Progenitor cell of endocrine pancreas (in vitro differentiated cells): ENCODE data around the gene RABL3. TPM values are rescaled to one million over a fixed set of nuclear protein-coding genes. Genes with fewer than 3 reads are reported as not detected.

Experiments
- DNase-seq: peaks from one replicate; pipeline ENCODE4 v3.0.0; 2021; ENCODE audit warnings: low spot score; ENCODE audit not compliant: unreplicated experiment
- H3K27ac Mint-ChIP-seq: 2 replicates; pipeline ENCODE4 v1.8.0; 2021; ENCODE audit warnings: mild to moderate bottlenecking, moderate library complexity, mixed read lengths
- H3K27me3 Mint-ChIP-seq: 2 replicates; pipeline ENCODE4 v1.8.0; 2021; ENCODE audit warnings: mixed read lengths
- H3K36me3 Mint-ChIP-seq: 2 replicates; pipeline ENCODE4 v1.8.0; 2022; ENCODE audit warnings: mixed read lengths; ENCODE audit not compliant: insufficient read depth
- H3K4me1 Mint-ChIP-seq: 2 replicates; pipeline ENCODE4 v1.8.0; 2021; ENCODE audit warnings: low read depth, mixed read lengths
- H3K4me3 Mint-ChIP-seq: 2 replicates; pipeline ENCODE4 v1.8.0; 2021; ENCODE audit warnings: low read depth, mild to moderate bottlenecking, moderate library complexity, mixed read lengths
- H3K9me3 Mint-ChIP-seq: 2 replicates; pipeline ENCODE4 v1.8.0; 2021; ENCODE audit warnings: low read depth, mixed read lengths
- CTCF ChIP-seq: fragments of 200-600 bp; sonication (generic); IDR thresholded peaks from one replicate; pipeline ENCODE4 v1.5.0; 2021; ENCODE audit warnings: antibody characterized with exemption, mild to moderate bottlenecking; ENCODE audit not compliant: unreplicated experiment
- total RNA-seq: library from RNA; stranded (reverse); gene quantifications from 2 replicates; pipeline ENCODE4 v1.2.1, GENCODE V29; 2021

RABL3 gene
- total RNA-seq, 1 donor from 2014 or later = 24.9 TPM

- no peak overlapping the region for H3K27ac Mint-ChIP-seq
- H3K4me3 Mint-ChIP-seq = no peak overlapping the region
- no peak for DNase-seq
- no peaks in the 10 kb centered on the region for H3K4me1 Mint-ChIP-seq
- no peaks in the 10 kb centered on the region for H3K9me3 Mint-ChIP-seq
- TF ChIP-seq CTCF = no peak
- peaks cover 3% of the 10 kb centered on the region for H3K36me3 Mint-ChIP-seq
- H3K27me3 Mint-ChIP-seq = no peaks in the 10 kb centered on the region
Observed at GRCh38 chr3:120649830-120650233, 92.5 kb downstream of the RABL3 start.

DNA sequence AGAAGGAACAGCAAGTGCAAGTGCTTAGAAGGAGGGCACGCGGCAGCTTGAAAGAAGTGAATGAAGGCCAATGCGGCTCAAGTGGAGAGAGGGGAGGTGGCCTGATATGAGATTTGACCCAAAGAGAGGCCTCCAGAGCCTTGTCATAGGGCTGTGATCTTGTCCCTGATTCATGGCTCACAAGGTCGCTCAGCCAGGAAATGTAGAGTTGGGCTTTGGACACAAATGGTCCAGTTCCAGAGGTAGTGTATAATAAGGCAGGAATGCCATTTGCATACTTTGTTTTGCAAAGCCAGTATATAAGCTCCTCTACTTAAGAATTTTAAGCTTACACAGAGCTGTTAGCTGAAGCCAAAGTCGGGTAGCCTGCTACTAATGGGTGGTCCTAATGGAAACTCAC lies 94.0 kb downstream of the RABL3 start:
- no peak for DNase-seq
- no peaks in the 10 kb centered on the region for H3K27me3 Mint-ChIP-seq
- peaks cover 1% of the 10 kb centered on the region for H3K36me3 Mint-ChIP-seq
- no peak overlapping the region for H3K27ac Mint-ChIP-seq
- H3K4me3 Mint-ChIP-seq = no peak overlapping the region
- H3K9me3 Mint-ChIP-seq = no peaks in the 10 kb centered on the region
- no peaks in the 10 kb centered on the region for H3K4me1 Mint-ChIP-seq
- no peak for TF ChIP-seq CTCF

- Mint-ChIP-seq H3K36me3 (peaks cover 1% of the 10 kb centered on the region), H3K27me3 (no peaks in the 10 kb centered on the region), H3K4me3 (no peak overlapping the region), H3K9me3 (no peaks in the 10 kb centered on the region), H3K27ac (no peak overlapping the region), H3K4me1 (no peaks in the 10 kb centered on the region)
- no peak for TF ChIP-seq CTCF
- no peak for DNase-seq
Observed at GRCh38 chr3:120646771-120647432, 95.4 kb downstream of the RABL3 start.

DNA sequence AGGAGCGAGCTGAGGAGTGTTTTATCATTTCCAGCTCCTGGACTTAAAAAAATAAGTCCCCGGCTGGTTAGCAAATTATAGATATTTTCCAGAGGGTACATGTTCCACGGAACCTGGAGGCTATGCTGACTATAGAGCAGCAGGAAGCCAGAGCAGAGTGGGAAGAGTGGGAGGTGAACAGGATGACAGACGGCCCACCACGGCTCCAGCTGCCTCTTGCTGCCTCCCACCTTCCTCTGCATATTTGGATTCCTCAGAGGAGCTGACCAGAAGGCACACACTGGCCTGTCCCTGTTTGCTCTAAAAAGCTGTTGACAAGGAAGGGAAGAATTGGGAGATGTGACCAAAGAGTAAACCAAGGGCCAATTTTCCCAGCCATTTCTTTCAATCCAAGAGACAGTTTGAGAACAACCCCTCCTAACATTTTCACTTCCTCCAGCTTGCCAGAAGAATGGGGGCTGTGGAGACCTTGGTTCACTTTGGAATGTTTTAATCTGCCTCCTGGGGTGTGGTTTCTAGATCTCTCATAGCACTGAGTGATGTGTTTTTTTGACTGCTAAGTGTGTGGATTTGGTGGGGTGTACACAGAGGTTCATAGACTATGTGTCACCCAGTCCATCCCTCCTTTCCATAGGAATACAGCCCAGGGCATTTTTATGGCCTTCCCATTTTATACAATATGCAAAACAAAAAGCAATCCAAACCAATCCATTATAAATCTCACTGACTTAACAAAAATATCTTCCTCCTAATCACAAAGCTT lies 97.1 kb downstream of the RABL3 start:
- H3K4me3 Mint-ChIP-seq = no peak overlapping the region
- no peaks in the 10 kb centered on the region for H3K9me3 Mint-ChIP-seq
- no peaks in the 10 kb centered on the region for H3K27me3 Mint-ChIP-seq
- no peaks in the 10 kb centered on the region for H3K36me3 Mint-ChIP-seq
- H3K4me1 Mint-ChIP-seq = no peaks in the 10 kb centered on the region
- no peak for DNase-seq
- no peak overlapping the region for H3K27ac Mint-ChIP-seq
- no peak for TF ChIP-seq CTCF

DNA sequence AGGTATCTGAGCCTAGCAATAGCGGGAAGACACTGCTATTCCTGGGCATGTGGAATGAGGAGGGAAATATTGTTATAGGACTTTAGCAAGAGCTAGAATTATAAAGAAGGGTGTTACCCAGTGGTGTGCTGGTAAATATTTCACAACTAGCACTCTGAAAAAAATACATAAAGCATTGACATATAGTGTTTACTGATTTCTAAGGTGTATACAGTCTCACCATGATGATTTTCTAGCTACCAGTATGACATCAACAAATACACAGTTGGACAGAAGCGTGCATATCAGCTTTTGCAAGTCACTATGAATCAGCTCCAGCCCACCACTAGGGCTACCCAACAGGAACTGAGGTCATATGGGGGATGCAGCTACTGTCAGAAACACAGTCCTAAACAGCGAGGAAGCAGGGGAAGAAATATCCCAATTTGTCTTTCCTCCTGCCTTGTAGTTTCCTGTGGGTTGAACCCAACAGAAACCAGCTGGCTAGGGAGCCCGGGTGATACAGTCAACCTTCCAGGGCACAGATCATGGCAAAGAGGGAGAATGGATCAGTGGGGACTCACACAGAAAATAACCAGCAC lies 99.9 kb downstream of the RABL3 start:
- Mint-ChIP-seq H3K36me3 (peaks cover 2% of the 10 kb centered on the region), H3K27ac (no peak overlapping the region)

More for the DNA sequence above, 99.9 kb downstream of the RABL3 start:
- Mint-ChIP-seq H3K4me3 (no peak overlapping the region), H3K9me3 (no peaks in the 10 kb centered on the region), H3K27me3 (no peaks in the 10 kb centered on the region), H3K4me1 (no peaks in the 10 kb centered on the region)
- DNase-seq = no peak
- TF ChIP-seq CTCF = no peak
